Posterior cingulate gyrus (tissue), 11 donors: ENCODE results near the gene FADS1.

Experiments
- DNase-seq, 10 donors: peaks; one replicate each; pipeline versions ENCODE4 v3.0.0 to v3.0.0-alpha.2; 2020 to 2021; ENCODE audit warnings: mixed read lengths in 3 of 10
- intact Hi-C: fragments of 100-400 bp; cut with DNase I; formaldehyde crosslinking; loops from one replicate; pipeline ENCODE4 v1.15.1; 2023

The FADS1 gene

DNA sequence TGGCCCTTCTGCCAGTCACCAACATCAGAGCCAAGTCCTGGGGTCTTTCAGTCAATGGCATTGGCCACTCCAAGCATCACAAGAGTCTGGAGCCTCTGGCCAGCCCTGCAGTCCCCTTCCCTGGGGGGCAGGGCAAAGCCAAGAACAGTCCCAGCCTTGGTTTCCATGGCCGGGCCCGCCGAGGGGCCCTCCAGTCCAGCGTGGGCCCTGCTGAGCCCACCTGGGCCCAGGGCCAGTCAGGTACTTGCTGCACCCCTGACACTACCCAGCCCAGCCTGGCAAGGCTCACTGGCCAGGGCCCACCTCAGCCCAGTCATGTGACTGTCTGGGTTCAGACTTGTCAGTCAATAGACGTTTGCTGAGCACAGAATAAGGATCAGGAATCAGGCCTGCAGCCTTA, 35.2 kb downstream of the FADS1 start:
- intact Hi-C loops = no loop called here
- DNase-seq = peak in 3 of 10 donors; percentile 52 to 78 (median 70)

DNA sequence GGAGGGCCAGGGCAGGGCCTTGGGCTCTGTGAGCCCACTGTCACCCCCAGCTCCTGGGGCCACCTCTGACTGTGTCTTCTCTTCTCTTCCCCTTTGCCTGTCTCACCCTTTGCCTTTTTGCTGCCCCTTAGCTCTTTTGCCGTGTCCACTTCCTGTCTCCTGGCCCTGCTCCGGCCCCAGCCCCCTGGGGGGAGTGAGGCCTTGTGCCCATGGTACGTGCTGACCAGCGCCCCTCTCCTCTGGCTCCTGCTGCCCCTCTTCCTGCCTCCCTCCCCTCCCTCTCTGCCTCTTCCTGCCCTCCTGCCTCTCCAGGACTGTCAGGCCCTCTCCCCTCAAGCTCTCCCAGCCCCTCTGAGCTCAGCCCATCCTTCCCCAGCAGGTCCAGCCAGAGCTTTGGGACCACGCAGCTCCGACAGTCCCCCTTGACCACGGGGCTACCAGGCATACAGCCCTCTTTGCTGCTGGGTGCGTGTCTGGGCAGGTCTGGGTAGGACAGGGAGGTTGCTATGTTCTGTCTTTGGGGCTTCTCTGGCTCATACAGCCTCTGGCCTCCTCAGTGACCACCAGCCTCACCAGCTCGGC, 36.1 kb downstream of the FADS1 start:
- intact Hi-C loops = no loop called here
- peak in 2 of 10 donors; percentile 55 to 68 for DNase-seq

DNA sequence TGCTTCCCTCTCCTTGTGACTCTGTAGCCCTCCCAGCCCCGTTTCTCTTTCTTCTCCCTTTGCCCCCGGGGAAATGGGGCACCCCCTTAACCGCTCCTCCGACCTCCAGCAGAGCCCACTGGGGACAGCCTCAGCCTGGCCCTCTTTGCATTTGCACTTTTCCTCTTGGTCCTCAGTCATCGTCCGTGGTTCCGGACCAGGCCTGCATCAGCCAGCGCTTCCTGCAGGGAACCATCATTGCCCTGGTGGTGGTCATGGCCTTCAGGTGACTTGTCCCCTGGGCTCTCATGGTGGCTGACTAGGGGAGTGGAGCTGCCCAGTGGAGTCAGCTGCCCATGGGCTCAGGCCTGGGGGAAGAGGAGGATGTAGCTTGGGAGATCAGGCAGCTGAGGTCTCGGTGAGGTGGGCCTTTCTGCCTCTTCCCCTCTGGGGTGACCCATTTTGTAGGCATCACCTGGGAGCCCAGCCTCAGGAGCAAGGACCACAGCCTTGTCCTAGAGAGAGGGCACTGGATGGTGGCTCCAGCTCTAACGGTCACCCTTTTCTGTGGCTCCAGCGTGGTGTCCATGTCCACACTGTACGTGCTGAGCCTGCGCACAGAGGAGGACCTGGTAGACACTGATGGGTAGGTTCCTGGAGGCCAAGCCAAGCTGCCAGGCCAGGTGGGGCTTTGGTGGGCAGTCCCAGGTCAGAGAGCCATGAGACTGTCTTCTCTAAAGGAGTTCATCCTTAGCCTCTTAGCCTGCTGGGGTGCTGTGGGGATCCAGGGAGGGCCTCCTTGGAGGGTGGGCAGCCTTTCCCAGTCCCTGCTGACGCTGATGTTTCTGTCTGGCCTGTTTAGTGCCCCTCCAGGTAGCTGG, 36.9 kb downstream of the FADS1 start:
- DNase-seq = peak in 2 of 10 donors; percentile 59 to 82
- intact Hi-C loops = no loop called here

DNA sequence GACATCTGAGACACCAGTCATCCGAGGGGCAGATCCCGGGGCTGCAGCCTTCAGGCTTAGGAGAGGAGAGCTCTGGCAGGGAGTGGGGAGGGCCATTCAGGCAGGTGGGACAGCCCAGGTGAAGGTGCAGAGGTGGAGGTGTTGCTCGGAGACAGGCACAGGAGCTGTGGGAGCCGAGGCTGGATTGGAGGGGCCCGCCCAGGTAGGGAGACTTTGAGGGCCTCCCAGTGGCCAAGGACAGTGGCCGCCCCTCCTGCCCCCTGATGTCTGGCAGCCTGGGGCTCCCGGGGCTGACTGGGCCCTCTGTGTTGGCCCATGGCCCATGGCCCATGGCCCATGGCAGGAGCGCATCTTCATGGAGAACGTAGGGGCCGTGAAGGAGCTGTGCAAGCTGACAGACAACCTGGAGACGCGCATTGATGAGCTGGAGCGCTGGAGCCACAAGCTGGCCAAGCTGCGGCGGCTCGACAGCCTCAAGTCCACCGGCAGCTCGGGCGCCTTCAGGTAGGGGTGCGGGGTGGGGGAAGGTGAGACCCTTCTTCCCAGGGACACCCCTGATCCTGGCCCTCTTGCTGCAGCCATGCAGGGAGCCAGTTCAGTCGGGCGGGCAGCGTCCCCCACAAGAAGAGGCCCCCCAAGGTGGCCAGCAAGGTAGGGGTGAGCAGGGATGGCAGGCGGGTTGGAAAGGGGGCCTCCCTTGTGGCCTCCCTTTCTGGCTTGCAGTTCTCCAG, 37.7 kb downstream of the FADS1 start:
- intact Hi-C loops = no loop called here
- peak in 2 of 10 donors; percentile 76 to 85 for DNase-seq

DNA sequence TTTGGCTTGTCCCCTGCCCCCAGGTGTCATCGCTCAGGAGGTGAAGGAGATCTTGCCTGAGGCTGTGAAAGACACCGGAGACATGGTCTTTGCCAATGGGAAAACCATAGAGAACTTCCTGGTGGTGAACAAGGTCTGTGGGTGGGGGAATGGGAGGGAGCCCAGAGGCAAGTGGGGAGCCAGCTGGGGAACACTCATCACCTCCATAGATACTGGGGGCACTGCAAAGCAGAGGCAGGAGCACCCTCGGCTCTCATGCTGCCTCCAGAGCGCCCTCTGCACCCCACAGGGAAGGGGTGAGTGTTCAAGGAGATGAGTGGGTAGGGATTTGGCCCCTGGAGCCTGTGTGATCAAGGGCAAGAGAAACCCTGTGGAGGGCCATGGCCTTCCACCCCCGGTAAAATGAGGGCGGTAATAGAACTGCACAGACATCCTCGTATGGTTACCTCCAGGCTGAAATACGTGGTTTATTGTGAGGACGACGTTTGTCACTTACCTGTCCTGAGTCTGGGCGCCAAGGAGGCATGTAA, 38.4 kb downstream of the FADS1 start:
- DNase-seq = peak in 1 of 10 donors; percentile 48
- intact Hi-C loops = no loop called here

DNA sequence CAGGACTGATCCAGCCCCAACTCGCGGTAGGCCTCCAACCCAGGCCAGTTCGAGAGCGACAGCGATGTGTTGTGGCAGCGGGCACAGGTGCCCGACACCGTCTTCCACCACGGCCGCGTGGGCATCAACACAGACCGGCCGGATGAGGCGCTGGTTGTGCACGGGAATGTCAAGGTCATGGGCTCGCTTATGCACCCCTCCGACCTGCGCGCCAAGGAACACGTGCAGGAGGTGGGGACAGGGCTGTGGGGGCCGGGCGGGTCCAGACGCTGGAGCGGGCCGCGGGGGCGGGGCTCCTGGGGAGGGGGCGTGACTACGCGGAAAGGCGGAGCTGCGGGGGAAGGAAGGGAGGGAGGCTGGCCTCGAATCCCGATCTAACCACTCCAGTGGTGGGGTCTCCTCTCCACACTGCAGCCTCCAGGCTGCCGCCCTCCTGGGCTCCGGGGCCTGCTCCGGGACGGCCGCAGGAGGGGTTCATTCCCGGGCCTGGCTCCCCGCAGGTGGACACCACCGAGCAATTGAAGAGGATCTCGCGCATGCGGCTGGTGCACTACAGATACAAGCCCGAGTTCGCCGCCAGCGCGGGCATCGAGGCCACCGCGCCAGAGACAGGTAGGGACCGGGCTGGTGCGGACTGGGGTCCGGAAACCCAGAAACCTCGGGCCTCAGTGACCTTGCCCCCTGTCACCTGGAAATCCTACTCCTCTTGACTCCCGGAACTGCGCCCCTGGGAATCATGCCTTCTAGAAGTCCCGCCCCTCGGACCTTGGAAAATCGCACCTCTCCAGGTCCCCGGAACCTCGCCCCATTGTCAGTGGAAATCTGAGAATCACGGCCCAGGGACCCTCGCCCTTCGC, 39.3 kb downstream of the FADS1 start:
- peak in 6 of 10 donors; percentile 35 to 94 (median 55) for DNase-seq
- intact Hi-C loops = no loop called here

DNA sequence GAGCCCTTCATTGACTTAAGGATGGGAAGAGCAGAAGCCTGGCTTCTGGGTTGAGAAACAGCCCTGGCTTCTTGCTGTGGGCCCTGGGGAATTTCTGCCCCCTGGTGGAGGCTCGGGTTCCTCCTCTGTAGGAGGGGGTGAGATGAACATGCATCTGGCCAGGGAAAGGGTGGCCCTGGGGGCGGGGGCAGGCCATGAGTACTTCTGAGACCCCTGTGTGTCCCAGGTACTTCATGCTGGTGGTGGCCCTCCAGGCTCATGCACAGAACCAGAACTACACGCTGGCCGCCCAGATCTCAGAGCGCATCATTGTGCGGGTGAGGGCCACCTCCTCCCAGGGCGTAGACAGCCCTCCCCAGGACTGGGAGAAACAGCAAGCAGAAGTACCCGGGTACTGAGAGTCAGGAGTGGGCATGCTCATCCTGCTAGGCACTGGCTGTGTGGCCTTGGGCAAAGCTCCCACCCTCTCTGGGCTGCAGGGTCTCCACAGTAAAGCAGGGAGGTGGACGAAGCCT, 40.2 kb downstream of the FADS1 start:
- intact Hi-C loops = loop anchor here (1.0 kb wide), 1 partner anchor 27 kb away; no protein-coding TSS in a partner anchor
- DNase-seq = peak in 7 of 10 donors; percentile 51 to 94 (median 74)

DNA sequence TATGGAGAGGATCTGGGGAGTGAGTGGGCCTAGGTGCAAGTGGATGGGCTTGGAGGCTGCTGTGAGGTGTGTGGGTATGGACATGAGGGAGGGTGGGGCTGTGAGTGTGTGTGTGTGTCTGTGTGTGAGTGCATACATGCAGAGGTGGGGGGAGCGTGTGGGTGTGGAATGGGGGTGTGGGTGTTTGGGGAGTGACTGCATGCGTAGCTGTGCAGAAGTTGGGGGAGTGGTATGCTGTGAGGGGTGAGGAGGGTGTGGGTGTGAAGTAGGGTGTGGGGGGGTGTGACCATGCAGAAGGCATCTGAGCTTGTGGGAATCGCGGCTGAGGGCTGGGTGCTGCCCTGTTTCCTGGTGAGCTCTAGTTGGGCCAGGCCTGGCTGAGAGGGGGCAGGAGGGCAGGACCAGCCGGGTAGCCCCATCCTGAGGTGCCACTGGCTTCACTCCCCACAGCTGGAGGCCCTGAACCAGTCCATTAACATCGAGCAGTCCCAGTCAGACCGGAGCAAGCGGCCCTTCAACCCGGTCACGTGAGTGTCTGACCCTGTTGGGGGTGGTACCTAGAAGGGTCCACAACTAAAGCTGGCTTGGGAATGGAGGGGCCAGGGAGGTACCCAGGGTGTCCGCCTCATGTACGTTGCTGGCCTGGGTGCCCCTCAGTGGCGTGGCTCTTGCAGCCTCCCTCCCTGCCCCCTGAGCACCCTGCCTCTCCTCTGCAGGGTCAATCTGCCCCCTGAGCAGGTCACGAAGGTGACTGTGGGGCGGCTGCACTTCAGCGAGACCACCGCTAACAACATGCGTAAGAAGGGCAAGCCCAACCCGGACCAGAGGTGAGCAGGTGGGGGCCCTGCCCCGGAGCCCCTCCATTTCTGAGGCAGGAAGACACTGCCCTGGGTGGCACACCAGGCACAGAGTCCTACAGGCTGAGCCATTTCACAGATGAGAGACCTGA, 40.9 kb downstream of the FADS1 start:
- intact Hi-C loops = loop anchor here (1.0 kb wide), 1 partner anchor 27 kb away; no protein-coding TSS in a partner anchor
- DNase-seq = no peak

DNA sequence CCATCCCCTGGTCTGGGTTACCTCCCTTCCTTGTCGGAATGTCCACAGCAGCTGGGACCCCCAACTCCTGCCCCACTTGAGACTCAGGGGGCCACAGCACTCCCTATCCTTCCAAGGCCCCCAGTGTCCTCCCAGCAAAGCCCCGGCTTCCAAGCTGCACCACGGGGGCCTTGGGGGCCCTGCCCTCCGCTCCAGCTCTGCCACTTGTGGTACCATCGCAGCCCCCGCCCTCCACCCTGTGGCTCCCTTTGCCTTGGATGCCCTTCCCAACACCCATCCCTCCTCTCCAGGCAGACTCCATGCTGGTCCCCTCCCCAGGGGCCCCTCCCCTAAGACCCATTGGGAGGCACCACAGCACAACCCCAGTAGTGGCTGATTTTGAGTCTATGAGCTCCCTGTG, 41.7 kb downstream of the FADS1 start:
- intact Hi-C loops = no loop called here
- no peak for DNase-seq

DNA sequence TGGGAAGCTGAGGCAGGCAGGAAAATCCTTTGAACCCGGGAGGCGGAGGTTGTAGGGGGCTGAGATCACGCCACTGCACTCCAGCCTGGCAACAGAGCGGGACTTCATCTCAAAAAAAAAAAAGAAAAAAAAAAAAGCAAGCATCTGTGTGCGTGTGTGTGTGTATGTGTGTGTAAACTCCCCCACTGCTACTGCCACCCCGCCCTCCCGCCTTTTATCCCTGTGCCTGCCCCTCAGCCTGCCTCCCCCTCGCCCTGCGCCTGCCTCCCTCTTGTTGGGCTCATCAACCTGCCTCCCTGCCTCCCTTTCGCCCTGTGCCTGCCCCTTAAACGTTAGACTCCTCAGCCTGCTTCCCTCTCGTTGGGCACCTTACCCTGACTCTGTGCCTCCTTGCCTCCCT, 42.4 kb downstream of the FADS1 start:
- DNase-seq = peak in 1 of 10 donors; percentile 86

DNA sequence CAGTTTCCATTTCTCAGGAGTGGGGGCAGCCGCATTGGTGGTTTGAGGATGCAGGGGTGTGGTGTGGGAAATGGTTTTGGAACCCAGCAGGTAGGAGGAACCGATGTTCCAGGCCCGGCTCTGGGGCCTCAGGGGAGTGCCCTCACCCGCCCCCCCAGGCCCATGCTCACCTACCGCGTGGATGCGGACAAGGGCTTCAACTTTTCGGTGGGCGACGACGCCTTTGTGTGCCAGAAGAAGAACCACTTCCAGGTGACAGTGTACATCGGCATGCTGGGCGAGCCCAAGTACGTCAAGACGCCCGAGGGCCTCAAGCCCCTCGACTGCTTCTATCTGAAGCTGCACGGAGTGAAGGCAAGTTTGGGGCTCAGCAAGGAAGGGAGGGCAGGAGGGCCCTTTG, 43.0 kb downstream of the FADS1 start:
- DNase-seq = no peak
- intact Hi-C loops = no loop called here

More for the DNA sequence above, 42.4 kb downstream of the FADS1 start:
- intact Hi-C loops = no loop called here

DNA sequence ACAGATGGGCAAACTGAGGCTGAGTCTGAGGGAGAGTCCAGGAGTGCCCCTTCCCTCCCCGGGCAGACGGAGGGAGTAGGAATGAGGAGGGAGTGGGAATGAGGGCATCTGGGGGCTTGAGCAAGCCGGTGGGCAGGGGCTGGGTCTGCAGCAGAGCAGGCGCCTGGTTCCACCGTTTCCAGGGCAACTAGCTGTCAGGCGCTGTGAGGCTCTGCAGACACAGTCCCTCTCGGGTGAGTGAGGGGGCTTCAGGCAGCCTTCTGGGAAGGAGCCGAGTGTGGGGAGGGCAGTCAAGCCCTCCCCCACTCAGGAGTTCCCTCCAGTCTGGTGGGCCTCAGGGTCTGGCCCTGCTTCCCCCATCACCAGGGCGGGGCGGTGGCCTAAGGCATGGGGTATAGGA, 43.4 kb downstream of the FADS1 start:
- intact Hi-C loops = no loop called here

DNA sequence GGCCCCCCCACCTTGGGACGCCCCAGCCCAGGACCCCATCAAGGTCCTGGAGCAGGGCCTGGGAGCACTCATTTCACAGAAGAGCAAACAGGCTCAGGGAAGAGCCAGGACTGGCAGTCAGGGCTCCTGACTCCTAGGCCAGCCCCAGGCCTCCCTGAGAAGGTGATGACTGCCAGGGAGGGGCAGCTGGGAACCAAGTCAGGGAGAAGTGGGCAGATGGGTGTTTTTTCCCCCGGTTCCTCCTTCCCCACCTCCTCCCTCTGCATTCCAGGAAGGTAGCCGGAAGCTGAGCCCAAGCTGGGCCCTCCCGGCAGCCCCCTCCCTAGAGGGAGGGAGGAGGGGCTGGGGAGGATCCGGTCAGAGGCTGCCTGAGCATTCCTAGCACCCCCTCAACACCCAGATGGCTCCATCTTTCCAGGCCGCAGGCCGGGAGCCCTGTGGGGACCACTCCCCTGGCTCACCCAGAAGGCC, 44.8 kb downstream of the FADS1 start:
- no peak for DNase-seq
- intact Hi-C loops = no loop called here

More for the DNA sequence above, 43.4 kb downstream of the FADS1 start:
- no peak for DNase-seq

DNA sequence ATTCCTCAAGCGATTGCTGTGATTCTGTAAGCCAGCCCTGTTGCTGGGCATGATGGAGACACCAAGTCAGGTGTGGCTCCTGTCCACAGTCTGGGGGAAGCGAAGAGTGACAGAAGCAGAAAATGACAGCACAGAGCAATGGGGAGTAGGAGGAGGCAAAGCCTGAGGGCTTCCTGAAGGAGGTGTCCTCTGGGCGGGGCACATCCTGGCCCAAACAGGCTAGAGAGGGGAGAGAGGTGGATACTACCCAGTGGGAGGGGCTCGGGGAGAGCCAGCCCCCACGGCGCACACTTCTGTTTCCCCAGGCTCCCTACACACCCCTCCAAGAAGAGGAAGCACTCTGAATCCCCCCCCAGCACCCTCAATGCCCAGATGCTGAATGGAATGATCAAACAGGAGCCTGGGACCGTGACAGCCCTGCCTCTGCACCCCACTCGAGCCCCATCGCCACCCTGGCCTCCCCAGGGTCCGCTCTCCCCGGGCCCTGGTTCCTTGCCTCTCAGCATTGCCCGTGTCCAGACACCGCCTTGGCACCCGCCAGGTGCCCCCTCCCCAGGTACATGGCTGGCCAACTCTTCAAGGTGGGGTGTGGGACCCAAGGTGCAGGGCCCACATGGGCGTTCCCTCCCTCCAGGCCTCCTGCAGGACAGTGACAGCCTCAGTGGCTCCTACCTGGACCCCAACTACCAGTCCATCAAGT, 45.5 kb downstream of the FADS1 start:
- intact Hi-C loops = no loop called here
- DNase-seq = no peak

DNA sequence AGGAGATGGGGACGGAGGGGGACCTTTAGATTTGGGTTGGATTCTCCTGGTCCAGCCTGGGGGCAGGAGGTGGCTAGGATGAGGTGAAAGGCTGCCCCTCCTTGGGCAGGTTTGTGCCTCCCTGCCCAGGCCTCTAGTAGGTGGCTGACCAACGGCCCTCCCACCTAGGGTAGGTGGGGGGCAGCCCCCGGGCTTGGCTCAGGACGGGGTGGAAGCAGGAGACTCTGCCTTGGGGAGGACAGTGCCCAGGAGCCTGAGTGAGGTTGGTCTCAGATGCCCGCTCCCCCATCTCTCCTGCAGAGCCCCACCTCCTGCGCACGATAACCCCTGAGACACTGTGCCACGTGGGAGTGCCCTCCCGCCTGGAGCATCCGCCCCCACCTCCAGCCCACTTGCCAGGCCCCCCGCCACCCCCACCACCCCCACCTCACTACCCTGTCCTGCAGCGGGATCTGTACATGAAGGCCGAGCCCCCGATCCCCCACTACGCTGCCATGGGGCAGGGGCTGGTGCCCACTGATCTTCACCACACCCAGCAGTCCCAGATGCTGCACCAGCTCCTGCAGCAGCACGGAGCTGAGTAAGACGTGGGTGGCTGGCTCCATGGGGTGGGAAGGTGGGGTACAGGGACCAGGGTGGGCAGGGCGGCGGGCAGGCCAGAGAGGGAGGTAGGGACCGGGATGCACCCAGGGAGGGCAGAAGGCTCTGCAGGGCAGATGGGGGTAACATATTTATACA, 46.7 kb downstream of the FADS1 start:
- no peak for DNase-seq
- intact Hi-C loops = no loop called here

DNA sequence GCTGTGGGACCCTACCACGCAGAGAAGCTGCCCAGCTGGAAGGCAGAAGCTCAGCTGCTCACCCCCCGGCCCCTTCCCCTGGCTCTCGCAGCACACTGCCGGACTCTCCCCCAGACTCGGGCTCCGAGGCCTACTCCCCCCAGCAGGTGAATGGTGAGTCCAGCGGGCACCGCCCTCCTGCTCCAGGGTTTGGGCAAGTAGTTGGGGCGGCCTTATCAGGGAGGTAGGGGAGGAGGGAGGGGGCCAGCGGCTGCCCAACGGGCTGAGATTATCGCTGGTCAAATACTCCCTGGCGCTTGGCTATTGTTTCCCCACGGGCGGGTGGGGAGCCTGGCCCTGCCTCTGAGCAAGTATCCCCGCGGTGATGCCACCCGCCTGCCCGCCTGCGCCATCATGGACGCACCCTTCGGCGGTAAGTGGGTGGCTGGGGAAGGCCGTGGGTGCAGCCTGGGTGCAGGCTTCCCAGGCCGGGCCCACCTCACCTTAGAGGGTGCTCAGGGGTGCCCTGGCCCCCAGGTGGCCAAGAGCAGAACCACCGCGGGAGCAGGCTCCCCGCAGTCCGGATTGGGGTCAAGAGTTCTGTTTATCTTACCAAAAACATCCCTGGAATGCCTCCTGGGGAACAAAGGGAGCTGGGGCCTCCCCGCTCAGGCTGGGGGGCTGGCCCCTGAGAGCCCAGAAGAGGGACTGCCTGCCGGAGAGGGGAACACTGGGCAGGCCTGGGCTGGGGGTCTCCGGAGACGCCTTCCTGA, 47.5 kb downstream of the FADS1 start:
- intact Hi-C loops = no loop called here
- peak in 1 of 10 donors; percentile 80 for DNase-seq
